ENCODE data around the gene PTPN13.

- TF ChIP-seq CTCF (IDR thresholded peaks at IDR 0.05) (no peak), POLR2A (IDR thresholded peaks at IDR 0.05) (no peak)
These were observed 25.5 kb downstream of the PTPN13 start for GRCh38 chr4:86619656-86620055.
